Urothelium cell line (cell line): ENCODE measurements around the gene SART1.

Source experiments
- DNase-seq: peaks from one replicate; pipeline ENCODE4 v3.0.0; 2011; ENCODE audit warnings: low spot score, mixed read lengths
- FAIRE-seq: peaks from 2 replicates; lab custom pipeline; 2011; peaks lifted over from hg19 to GRCh38; lab: Jason Lieb, UNC

SART1 gene

GRCh38 chr11:65961267-65962140 lies at the start of gene SART1:
TSS of gene SART1 (plus strand) at chr11:65961734. CDS start at chr11:65961781, 47 bp downstream.
- DNase-seq (peak; percentile 99), FAIRE-seq (no peak)

GRCh38 chr11:65912845-65913244 lies 48.7 kb upstream of the SART1 start:
- FAIRE-seq: no peak
- DNase-seq: no peak

- DNase-seq (no peak), FAIRE-seq (peak; percentile 44)
Observed at GRCh38 chr11:65915101-65915820, 46.3 kb upstream of the SART1 start.

GRCh38 chr11:65915821-65916251 lies 45.7 kb upstream of the SART1 start:
- DNase-seq (peak; percentile 94), FAIRE-seq (no peak)

GRCh38 chr11:65916391-65916790 lies 45.1 kb upstream of the SART1 start:
- FAIRE-seq: no peak
- DNase-seq: no peak

- DNase-seq (no peak), FAIRE-seq (no peak)
Observed at GRCh38 chr11:65917077-65917433, 44.5 kb upstream of the SART1 start.

- no peak for DNase-seq
- no peak for FAIRE-seq
Observed at GRCh38 chr11:65917434-65918210, 43.9 kb upstream of the SART1 start.

GRCh38 chr11:65918211-65919140 lies 43.1 kb upstream of the SART1 start, which contains the start of gene C11orf68:
TSS of gene C11orf68 (minus strand) at chr11:65919062. CDS start at chr11:65919031, 31 bp downstream.
- DNase-seq (no peak), FAIRE-seq (peak; percentile 83)

GRCh38 chr11:65919141-65919572 lies 42.4 kb upstream of the SART1 start, which contains the start of gene DRAP1:
TSS of gene DRAP1 (plus strand) at chr11:65919426. CDS start at chr11:65919502, 76 bp downstream.
- FAIRE-seq (no peak), DNase-seq (peak; percentile 97)

- FAIRE-seq: no peak
- DNase-seq: peak; percentile 37
Observed at GRCh38 chr11:65919573-65920371, 41.8 kb upstream of the SART1 start.

GRCh38 chr11:65920372-65920802 lies 41.1 kb upstream of the SART1 start:
- FAIRE-seq: no peak
- DNase-seq: no peak

GRCh38 chr11:65921033-65921555 lies 40.4 kb upstream of the SART1 start:
- FAIRE-seq: no peak
- DNase-seq: no peak

GRCh38 chr11:65921876-65922275 lies 39.7 kb upstream of the SART1 start:
- DNase-seq: no peak
- no peak for FAIRE-seq

- FAIRE-seq (no peak), DNase-seq (no peak)
Observed at GRCh38 chr11:65922565-65922964, 39.0 kb upstream of the SART1 start.

- FAIRE-seq (no peak), DNase-seq (no peak)
Observed at GRCh38 chr11:65925397-65925796, 36.1 kb upstream of the SART1 start.

- no peak for FAIRE-seq
Observed at GRCh38 chr11:65927904-65928397, 33.6 kb upstream of the SART1 start.

GRCh38 chr11:65928667-65929066 lies 32.9 kb upstream of the SART1 start:
- FAIRE-seq: no peak
- DNase-seq: no peak

More at GRCh38 chr11:65927904-65928397, 33.6 kb upstream of the SART1 start:
- no peak for DNase-seq

GRCh38 chr11:65931773-65932557 lies 29.6 kb upstream of the SART1 start:
- no peak for DNase-seq
- FAIRE-seq: no peak
